Ecto neural progenitor cell (in vitro differentiated cells): Measurements from ENCODE around the gene ITIH4.
A peak's percentile ranks its signal among the peaks of the same experiment; 100 is the strongest.

ENCODE experiments used
- DNase-seq: peaks from one replicate; pipeline ENCODE4 v3.0.0-alpha.2; 2018; ENCODE audit warnings: low spot score

ITIH4 gene

DNA sequence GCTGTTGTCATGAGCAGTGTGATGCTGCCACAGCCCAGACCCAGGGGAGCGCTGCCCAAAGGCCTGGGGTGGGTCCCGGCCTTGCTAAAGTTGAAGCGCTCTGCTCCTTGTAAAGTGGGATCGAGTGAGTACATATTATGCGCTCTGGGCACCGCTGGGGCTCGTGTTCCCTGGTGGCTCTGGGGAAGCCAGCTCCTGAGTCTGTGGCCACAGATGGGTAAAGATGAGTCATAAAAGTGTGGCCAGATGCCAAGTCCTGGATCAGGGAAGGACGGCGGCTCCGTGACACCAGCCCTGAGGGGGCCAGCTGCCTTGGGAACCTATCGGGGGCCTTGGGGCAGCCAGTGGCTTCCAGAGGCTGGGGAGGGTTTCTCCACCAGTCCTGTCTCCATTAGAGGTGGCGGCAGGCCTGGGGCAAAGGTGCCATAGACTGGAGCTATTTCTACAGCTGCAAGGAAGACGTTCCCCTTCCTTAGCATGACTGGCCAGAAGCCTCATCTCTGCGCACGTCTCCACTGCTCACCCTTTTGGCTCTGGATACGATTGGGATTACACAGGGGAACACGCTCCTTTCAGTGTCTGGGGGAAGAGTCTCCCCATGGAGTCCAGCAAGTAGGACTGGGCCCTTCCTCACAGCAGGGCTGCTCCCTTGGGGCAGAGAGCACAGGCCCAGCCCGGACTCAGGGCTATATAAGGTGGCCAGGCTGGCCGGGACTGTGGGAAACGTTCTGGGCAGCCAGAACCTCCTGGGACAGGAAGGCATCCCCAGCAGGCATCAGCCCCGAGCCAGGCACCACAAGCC is 1.2 kb upstream of the ITIH4 start:
- no peak for DNase-seq

DNA sequence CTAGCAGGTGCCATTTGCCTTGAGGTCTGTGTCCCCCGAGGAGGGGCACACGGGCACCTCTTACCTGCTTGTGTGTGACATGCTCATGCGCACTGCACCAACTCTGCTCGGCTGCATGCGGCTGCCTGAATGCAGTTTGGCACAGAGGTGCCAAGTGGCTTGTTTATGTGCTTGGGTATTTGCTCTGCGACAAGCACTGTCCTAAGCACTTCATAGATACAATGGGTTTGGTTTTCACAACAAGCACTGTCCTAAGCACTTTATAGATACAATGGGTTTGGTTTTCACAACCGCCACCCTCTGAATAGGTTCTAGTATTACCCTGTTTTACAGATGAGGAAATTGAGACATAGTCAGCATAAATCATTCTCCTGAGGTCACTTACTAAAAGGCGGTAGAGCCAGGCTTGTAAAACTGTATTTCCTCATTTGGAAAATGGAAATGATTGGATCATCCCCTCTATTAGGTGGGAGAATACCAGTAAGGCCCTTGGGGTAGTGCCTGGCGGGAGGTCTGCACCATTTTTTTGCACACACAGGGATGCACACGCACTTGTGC is 487 bp downstream of the ITIH4 start:
- DNase-seq, result no peak

GRCh38 chr3:52829482-52829881 is 990 bp downstream of the ITIH4 start:
- no peak for DNase-seq

DNA sequence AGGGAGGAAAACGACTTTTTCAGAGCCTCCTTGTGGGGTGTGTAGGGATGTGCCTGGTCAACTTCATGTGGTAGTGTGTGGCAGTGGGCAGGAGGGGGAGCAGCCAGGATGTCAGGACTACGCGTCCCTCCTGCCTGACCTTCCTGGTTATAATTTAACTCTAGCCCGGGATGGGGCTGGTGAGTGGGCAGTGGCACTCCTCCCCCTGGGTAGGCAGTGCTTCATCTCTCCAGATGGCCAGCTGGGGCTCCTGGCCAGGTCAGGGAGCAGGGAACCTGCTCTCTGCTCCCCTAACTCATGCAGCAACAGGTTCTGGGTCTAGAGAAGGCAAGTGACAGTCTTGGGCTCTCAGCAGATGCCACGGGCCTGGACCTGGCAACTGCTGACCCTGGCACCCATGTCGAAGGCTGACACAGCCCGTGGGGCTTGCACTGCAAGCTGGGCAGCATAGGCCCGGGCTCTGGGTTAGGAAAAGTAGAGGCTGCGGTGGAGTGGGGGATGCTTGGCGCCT is 2.6 kb downstream of the ITIH4 start:
- DNase-seq, result no peak

DNA sequence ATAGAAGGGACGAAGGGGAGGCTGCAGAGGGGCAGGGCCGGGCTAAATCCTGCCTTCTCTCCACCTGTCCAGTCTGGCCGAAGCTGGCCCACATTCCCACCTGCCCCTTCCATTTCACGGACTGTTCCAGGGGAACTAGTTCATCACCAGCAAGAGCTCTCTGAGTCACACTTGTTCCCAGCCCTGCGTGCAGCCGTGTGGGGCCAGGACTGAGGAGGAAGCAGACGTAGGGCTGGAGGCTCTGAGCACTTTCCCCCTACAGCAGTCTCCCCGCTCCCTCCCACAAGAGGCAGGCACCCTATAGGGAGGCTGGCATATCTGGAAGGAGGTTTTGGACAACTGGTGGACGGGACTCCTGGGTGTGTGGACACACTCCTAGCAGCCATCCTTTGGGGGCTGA is 3.0 kb downstream of the ITIH4 start:
- DNase-seq, result no peak

- DNase-seq, result no peak
These were observed 6.4 kb downstream of the ITIH4 start for GRCh38 chr3:52824037-52824436.

- no peak for DNase-seq
These were observed 8.1 kb downstream of the ITIH4 start for GRCh38 chr3:52822363-52822762.

GRCh38 chr3:52820736-52821135 is 9.7 kb downstream of the ITIH4 start:
- peak; percentile 67 for DNase-seq

DNA sequence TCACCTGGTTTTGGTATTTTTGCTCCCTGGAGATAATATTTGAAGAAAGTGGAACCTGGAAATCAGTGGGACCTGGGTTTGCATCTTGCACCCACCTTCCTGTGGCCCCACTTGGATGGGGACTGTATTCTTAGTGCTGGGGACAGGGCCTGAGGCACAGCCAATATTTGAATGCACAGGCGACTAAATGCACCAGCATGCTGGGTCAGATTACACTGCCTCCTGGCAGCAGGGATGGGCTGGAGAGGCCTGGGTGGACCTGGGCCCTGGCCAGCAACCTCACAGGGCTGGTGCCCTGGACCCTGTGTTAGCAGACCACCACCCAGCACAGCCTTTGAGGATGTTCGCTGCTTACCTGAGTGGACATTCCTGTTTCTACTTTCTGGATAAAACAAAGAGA is 10.5 kb downstream of the ITIH4 start:
- no peak for DNase-seq

- DNase-seq, result no peak
These were observed 12.6 kb downstream of the ITIH4 start for GRCh38 chr3:52817860-52818259.

DNA sequence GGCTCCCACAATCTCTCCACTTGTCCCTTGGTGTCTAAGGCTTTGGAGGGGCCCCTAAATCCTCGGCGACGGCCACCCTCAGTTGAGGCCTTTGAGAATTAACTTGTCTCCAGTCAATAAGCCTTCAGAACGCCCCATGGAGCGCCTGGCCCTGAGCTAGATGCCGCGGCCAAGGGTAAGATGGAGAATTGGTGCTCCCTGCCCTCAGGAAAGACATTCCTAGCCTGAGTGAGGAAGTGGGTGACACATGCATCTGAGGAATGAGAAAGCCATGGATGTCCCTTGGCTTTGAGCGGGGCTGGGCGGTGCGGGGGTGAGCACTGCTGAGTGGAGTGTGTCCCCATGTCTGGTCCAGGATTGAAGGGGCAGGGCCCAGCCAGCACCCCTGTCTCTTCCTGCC is 13.3 kb downstream of the ITIH4 start:
- no peak for DNase-seq

DNA sequence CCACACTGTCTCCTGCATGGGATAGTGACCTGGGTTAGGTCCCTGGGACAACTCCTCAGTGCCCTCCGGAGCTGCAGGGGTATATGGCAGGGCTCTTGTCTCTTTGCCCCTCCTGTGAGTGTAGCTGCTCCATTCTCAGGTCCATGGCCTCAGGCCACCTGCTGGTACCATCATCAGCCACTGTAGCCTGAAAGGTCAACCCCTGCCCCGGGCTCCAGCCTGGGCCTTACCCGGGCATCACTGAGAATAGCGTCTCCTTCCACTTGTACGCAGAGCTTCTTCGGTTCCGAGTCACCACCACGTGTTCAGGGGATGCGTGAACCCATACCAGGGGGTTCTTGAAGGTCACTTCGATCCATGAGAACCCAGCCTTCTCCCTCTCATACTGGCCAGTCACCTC is 13.8 kb downstream of the ITIH4 start:
- DNase-seq, result no peak

- no peak for DNase-seq
These were observed 14.3 kb downstream of the ITIH4 start for GRCh38 chr3:52816199-52816598.

DNA sequence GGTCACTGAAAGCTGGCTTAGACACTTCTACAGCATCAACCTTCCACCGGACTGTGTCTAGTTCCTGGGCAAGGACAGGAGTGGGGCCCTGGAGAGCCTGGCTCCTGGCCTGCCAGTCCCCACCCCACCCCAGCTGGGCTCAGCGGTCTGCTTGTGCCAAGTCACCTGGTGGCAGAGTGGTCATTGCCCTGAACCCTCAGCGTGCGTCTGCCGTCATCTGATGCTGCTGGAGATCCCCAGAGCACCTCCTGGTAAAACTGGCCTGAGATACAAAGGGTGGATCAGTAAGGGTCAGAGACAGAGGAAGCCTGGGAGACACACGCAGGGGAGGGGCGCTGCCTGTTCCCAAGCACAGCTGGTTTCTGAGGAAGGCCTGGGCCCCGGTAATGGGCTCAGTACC is 16.7 kb downstream of the ITIH4 start:
- no peak for DNase-seq

DNA sequence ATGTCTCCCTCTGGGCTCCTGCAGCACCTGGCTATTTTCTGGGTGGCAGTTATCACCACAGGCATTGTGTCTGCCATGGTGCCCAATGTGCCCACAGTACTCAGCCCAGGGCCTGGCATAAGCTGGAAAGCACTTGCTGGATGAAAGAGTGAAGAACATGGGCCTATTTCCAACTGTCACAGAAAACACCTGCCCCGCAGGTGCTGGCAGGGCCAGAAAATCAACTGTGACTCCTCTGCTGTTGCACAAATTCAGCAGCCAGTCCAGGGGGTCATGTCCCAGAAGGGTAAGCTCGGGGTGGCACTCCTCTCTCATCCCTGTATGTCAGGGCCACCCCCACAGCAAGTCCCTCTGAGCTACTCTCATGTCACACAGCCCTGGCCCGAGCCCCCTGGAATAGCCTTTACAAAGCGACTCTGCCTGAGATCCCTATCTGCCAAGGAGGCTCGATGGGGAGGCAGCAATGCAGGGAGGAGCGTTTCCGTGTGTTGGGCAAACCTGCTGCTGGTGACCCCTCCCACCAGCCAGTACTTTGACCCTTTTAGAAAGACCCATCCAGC is 18.9 kb downstream of the ITIH4 start:
- no peak for DNase-seq

GRCh38 chr3:52810923-52811322 is 19.5 kb downstream of the ITIH4 start:
- no peak for DNase-seq

DNA sequence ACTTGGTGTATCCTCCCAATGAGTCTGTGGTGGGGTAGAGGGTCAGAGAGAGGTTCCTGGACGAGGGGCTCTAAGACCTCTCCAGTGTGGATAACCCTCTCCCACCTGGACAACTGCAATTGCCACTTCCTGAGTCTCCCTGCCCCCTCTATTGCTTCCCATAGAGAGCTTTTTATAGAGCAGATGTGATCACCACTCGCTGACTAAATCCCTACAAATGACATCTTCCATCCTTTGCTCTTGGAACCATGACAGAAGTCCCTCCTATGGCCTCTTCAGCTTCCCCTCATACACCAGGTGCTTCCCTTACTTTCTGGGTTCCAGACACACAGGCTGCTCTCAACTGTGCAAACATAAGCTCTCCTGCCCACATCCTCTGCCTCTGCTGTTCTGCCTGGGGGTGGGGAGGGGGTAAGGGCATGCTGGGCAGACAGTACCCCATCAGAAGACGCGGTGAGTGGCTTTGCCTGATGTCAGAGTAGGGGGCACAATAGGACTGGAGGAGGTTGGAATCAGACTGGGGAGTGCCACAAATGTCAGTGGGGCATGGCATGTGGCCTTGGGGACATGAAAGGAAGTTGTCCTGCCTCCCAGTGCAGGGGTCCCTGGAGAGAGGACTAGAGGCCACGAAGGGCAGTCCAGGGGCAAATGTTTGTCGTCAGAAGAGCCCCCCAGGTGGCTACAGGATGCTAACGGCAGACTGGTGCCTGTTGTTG is 20.7 kb downstream of the ITIH4 start:
- DNase-seq, result no peak

- no peak for DNase-seq
These were observed 21.3 kb downstream of the ITIH4 start for GRCh38 chr3:52809149-52809548.

DNA sequence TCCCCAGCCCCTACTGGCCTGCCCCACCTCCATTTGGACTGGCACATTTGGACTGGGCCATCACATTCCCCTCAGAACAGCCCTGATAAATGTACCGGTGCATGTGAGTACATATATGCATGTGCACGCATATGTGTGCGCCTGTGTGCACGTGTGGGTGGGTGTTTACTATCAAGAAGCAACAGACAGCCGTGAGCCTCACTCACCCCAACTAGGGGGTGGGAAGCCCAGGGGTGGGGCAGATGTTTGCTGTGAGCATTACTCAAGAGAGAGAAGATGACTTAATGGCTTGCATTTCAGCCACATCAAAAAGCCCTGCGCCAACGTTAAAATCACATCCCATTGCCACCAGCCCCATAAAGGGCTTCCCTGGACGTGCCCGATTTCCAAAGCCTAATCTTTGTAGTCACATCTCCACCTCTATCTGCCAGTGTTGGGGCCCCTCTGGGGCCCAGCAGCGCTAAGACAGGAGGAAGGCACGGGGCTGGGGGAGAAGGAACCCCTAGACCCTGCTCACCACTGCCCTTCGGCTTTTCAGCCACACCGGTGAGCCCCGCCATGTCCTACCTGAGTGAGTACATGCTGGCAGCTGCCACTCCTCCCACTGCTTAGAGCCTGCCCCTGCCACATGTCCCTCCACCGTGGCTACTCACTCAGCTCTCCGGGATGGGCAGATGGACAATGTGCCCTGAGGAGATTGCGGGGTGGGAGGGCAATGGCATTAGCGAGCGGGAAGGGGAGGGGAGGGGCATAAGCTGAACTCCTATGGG is 25.0 kb downstream of the ITIH4 start:
- DNase-seq, result no peak

DNA sequence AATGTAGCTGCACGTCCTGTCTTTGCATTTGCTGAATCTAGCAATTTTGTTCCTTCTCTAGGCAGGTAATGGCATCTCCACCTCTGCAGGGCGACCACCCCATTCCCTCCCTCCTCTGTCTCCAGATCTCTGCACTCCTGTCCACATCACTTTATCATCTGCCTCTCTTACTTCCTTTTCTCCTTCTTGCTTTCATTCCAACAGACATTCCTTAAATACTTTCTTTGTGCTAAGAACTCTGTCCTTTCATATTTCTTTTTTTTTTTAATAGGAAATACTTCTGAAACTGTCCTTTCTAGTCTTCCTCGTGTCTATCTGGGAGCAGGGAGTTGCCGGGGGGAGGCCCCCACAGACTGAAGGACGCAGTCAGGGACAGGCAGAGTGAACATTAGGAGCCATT is 28.6 kb downstream of the ITIH4 start:
- DNase-seq, result no peak

- DNase-seq, result no peak
These were observed 30.4 kb downstream of the ITIH4 start for GRCh38 chr3:52800079-52800478.

DNA sequence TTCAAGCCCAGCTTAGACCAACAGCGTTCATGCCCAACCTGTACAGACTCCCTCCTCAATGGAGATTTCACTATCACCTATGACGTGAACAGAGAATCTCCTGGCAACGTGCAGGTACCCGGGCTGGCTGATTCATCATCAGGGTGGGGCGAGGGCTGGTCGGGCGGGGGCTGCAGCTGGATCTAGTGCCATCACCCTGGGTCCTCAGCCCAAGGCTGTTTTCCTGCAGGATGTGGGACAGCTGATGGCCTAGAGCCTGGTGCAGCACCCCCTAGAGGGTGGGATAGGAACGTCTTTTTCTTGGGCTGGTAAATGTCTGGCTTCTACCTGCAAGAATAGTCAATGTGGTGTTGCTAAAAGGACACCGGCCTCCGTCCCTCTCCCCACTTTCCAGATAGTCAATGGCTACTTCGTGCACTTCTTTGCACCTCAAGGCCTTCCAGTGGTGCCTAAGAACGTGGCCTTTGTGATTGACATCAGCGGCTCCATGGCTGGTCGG is 31.4 kb downstream of the ITIH4 start:
- DNase-seq, result peak; percentile 59
